Left lung (tissue), 10 donors: ENCODE results near the gene PRKG1. TPM values are rescaled to one million over a fixed set of nuclear protein-coding genes. Genes with fewer than 3 reads are reported as not detected.

ENCODE experiments used
- ATAC-seq: fragments of 200-7000 bp; cut with Tn5 transposase; one replicate; pipeline ENCODE4 v1.9.1; 2020; ENCODE audit warnings: moderate library complexity
- DNase-seq, 4 donors: peaks; one replicate each; pipeline ENCODE4 v3.0.0-alpha.2; 2013 to 2020
- H3K27ac ChIP-seq, 2 donors: fragments of 200-600 bp; sonication (generic) in 1 of 2; one replicate each; pipeline versions ENCODE4 v1.5.0 to v1.8.0; 2020 to 2021
- H3K27me3 ChIP-seq, 2 donors: fragments of 200-600 bp; sonication (generic) in 1 of 2; one replicate each; pipeline versions ENCODE4 v1.5.0 to v1.8.0; 2020 to 2021
- H3K36me3 ChIP-seq, 2 donors: fragments of 200-600 bp; sonication (generic) in 1 of 2; one replicate each; pipeline versions ENCODE4 v1.5.0 to v1.8.0; 2020 to 2021
- H3K4me1 ChIP-seq, 2 donors: fragments of 200-600 bp; one replicate each; pipeline ENCODE4 v1.8.0; 2021
- H3K4me3 ChIP-seq, 2 donors: fragments of 200-600 bp; sonication (generic) in 1 of 2; one replicate each; pipeline versions ENCODE4 v1.5.0 to v1.8.0; 2020 to 2021; ENCODE audit warnings: mild to moderate bottlenecking in 1 of 2
- H3K9me3 ChIP-seq, 2 donors: fragments of 200-600 bp; sonication (generic) in 1 of 2; one replicate each; pipeline versions ENCODE4 v1.5.0 to v1.8.0; 2020 to 2021
- intact Hi-C, 2 donors: fragments of 100-400 bp; cut with DNase I; formaldehyde crosslinking; loops; one replicate each; pipeline versions ENCODE4 v1.11.2 to v1.14.2; 2022
- polyA plus RNA-seq, 6 donors: library from polyadenylated mRNA; unstranded; fragments of 120-200 nt; gene quantifications; one replicate each; pipeline ENCODE4 v1.2.1, GENCODE V29; 2013; ENCODE audit not compliant: insufficient read length in 6 of 6
- total RNA-seq, 2 donors: library from RNA; stranded (reverse); fragmentation: NEBNext Ultra II Directional; extraction: Animal tissue kit (Norgen Biotek cat#: 25700); gene quantifications; one replicate each; pipeline ENCODE4 v1.2.1, GENCODE V29; 2021
- TF ChIP-seq, protein P1 (sequence below), 2 donors: fragments of 200-600 bp; sonication (generic) in 1 of 2; IDR thresholded peaks; one replicate each; pipeline versions ENCODE4 v1.5.0 to v1.8.0; 2021; ENCODE audit warnings: antibody characterized with exemption in 2 of 2
- donor health status: DM: no; HTN: yes; CAD: no.
- donor health status: DM: no; HTN: no; CAD: no.

The PRKG1 gene
- total and polyA plus RNA-seq, 8 donors = 15.6 to 29.0 (median 17.8) TPM

DNA sequence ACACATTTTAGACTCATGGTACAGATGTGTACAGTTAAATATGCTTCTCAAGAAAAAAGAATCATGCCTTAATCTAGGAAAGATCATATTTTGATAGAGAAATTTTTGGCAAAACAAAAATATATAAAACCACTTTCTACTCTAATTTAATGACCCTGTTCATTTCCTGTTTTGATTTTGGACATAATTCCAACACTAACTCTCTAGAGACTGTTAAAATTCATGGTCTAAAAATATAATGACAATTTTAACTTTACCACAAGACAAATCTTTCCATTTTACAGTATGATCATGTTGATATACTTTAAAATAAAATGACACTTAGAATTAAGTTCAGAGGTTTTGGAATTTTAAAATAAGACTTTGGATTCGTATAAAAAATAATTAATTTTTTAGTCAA is 45.2 kb downstream of the PRKG1 start:
- Histone ChIP-seq H3K36me3 (no peaks in the 10 kb centered on the region), H3K4me3 (no peak overlapping the region), H3K27me3 (no peaks in the 10 kb centered on the region), H3K27ac (no peak overlapping the region), H3K4me1 (no peaks in the 10 kb centered on the region), H3K9me3 (no peaks in the 10 kb centered on the region)
- DNase-seq = no peak
- TF ChIP-seq, protein P1, sequence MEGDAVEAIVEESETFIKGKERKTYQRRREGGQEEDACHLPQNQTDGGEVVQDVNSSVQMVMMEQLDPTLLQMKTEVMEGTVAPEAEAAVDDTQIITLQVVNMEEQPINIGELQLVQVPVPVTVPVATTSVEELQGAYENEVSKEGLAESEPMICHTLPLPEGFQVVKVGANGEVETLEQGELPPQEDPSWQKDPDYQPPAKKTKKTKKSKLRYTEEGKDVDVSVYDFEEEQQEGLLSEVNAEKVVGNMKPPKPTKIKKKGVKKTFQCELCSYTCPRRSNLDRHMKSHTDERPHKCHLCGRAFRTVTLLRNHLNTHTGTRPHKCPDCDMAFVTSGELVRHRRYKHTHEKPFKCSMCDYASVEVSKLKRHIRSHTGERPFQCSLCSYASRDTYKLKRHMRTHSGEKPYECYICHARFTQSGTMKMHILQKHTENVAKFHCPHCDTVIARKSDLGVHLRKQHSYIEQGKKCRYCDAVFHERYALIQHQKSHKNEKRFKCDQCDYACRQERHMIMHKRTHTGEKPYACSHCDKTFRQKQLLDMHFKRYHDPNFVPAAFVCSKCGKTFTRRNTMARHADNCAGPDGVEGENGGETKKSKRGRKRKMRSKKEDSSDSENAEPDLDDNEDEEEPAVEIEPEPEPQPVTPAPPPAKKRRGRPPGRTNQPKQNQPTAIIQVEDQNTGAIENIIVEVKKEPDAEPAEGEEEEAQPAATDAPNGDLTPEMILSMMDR (IDR thresholded peaks at IDR 0.05) = no peak
- intact Hi-C loops = no loop called here
- ATAC-seq = no peak

DNA sequence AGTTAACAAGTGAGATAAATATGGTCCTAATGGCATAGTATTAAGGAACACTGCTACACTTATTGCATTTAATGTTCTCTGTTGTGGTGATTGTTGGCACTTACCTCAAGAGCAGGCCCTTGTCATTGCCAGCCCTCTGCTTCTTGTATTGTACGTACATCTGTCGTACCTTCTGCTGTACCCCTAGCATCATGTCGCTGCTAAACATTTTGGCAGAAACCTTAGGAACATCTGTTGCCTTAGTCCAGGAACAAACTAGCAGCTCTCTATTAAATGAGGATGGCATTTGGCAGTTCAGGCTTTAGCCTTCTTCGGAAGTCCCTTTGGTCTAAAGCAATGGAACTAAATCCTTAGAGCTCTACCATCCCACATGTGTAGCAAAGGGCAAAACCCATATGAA is 47.6 kb downstream of the PRKG1 start:
- no peak for ATAC-seq
- Histone ChIP-seq H3K4me3 (no peak overlapping the region), H3K27ac (no peak overlapping the region), H3K36me3 (no peaks in the 10 kb centered on the region), H3K4me1 (no peaks in the 10 kb centered on the region), H3K9me3 (no peaks in the 10 kb centered on the region), H3K27me3 (no peaks in the 10 kb centered on the region)
- TF ChIP-seq, protein P1 (IDR thresholded peaks at IDR 0.05) = no peak
- DNase-seq = no peak
- intact Hi-C loops = no loop called here

DNA sequence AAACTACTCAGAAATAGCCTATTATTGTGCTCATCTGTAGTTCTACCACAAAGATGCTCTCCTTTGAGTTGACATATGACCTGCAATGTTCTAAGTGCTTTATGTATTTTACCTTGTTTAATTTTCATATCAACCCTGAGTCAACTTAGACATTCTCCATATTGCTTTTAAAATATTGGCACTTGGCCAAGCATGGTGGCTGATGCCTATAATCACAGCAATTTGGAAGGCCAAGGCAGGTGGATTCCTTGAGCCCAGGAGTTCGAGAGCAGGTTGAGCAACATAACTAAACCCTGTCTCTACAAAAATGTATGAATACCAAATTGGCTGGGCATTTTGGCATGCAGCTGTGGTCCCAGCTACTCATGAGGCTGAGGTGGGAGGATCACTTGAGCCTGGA is 50.6 kb downstream of the PRKG1 start:
- Histone ChIP-seq H3K27ac (no peak overlapping the region), H3K27me3 (no peaks in the 10 kb centered on the region), H3K4me3 (no peak overlapping the region), H3K4me1 (no peaks in the 10 kb centered on the region), H3K9me3 (no peaks in the 10 kb centered on the region), H3K36me3 (no peaks in the 10 kb centered on the region)
- DNase-seq (no peak), ATAC-seq (no peak)
- TF ChIP-seq, protein P1 (IDR thresholded peaks at IDR 0.05) = no peak
- intact Hi-C loops = no loop called here

DNA sequence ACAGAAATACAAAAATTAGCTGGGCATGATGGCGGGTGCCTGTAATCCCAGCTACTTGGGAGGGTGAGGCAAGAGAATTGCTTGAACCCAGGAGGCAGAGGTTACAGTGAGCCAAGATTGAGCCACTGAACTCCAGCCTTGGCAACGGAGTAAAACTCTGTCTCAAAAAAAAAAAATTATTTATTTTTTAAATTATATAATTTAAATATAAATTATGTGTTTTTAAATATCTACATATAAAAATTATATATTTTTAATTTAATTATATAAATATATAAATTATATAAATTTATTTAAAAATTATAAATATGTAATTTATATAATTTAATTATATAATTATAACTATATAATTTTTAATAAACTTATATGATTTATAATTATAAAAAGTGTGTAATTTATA is 51.2 kb downstream of the PRKG1 start:
- H3K4me1 ChIP-seq = no peaks in the 10 kb centered on the region
- DNase-seq = no peak
- H3K27me3 ChIP-seq = no peaks in the 10 kb centered on the region
- no peaks in the 10 kb centered on the region for H3K36me3 ChIP-seq
- TF ChIP-seq, protein P1 (IDR thresholded peaks at IDR 0.05) = no peak
- ATAC-seq = no peak
- H3K27ac ChIP-seq = no peak overlapping the region
- H3K4me3 ChIP-seq = no peak overlapping the region
- H3K9me3 ChIP-seq = no peaks in the 10 kb centered on the region
- intact Hi-C loops = no loop called here

DNA sequence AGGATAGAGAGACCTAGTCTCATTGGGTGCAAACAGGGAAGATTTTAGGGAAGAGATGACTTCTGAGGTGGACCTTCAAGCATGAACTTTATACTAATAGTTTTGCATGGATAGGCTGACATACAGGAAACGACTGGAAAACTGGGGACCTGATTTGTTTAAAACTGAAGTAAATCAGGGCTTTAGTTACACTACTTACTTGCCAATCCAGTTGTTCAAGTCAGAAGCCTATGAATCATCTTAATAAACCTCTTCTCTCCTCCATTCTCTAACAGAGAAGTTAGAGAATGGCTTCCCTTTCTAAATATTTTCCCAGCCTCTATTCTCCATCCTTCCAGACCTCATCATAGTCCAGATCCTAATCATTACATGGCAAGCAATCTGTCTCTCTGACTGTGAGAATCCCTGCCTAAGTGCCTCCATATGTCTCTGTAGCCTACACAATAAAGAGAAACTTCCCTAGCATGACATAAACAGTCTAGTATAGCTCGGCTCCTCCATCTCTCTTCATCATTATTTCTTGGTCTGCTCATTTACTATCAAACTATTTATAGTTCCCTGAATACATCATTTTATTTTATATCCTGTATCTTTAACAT is 55.8 kb downstream of the PRKG1 start:
- TF ChIP-seq, protein P1 (IDR thresholded peaks at IDR 0.05) = no peak
- intact Hi-C loops = no loop called here
- Histone ChIP-seq H3K27ac (no peak overlapping the region), H3K9me3 (no peaks in the 10 kb centered on the region), H3K27me3 (no peaks in the 10 kb centered on the region), H3K4me3 (no peak overlapping the region), H3K36me3 (no peaks in the 10 kb centered on the region), H3K4me1 (no peaks in the 10 kb centered on the region)
- DNase-seq (no peak), ATAC-seq (no peak)
